ENCODE measurements around the gene SHTN1. TPM values are rescaled to one million over a fixed set of nuclear protein-coding genes. Genes with fewer than 3 reads are reported as not detected.

The SHTN1 gene
- total RNA-seq, 1 donor from 2014 or later = 21.1 TPM

GRCh38 chr10:116984202-116984990 lies 20.6 kb downstream of the SHTN1 start:
- no peak for DNase-seq (ENCODE audit: low spot score)

- no peak for DNase-seq (ENCODE audit: low spot score)
Measured at GRCh38 chr10:116980041-116980440, 24.9 kb downstream of the SHTN1 start.

DNA sequence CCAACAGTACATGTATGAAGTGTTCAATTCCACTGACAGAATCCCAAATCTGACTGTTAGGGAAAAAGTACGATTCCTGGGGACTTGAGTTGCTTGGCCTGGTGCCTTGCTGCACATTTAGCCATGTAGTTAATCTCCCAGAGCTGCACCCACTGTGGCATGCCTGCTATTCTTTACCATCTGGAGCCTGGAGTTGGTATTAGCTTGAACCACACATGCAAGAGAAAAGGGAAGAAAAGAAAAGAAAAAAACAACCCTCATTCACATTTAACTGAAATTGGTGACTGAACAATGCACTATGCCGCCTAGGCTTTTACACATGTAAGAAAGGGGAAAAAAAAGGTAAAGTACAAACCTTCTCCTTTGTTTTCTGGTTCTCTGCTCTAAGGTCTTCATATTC lies 26.1 kb downstream of the SHTN1 start:
- no peak for DNase-seq (ENCODE audit: low spot score)

- no peak for DNase-seq (ENCODE audit: low spot score)
Measured at GRCh38 chr10:116974456-116975005, 30.5 kb downstream of the SHTN1 start.

DNA sequence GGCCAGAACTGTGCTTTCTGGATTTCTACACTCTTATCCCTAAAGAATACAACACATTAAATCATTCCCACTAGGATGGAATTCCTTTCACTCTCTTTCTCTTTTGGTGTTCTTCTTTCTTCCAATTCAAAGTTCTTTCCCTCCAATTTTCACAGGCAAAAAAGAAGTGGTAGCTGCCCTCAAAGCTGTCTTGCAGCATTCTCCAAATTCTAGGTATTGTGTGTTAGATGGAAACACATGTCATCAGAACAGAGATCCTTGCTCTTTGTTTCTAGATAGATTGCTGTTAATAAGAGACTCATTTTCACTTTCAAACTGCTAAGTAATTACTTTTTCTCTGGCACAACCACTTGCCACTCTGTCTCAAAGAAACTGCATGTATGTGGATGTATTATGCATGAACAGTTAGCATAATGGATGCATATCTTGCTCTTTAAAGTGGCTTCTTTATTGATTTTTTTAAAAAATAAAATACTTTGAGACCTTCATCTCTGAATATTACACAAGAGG lies 31.0 kb downstream of the SHTN1 start:
- no peak for DNase-seq (ENCODE audit: low spot score)

- DNase-seq (ENCODE audit: low spot score) = no peak
Measured at GRCh38 chr10:116973371-116973905, 31.5 kb downstream of the SHTN1 start.

- DNase-seq (ENCODE audit: low spot score) = no peak
Measured at GRCh38 chr10:116972131-116972530, 32.9 kb downstream of the SHTN1 start.

DNA sequence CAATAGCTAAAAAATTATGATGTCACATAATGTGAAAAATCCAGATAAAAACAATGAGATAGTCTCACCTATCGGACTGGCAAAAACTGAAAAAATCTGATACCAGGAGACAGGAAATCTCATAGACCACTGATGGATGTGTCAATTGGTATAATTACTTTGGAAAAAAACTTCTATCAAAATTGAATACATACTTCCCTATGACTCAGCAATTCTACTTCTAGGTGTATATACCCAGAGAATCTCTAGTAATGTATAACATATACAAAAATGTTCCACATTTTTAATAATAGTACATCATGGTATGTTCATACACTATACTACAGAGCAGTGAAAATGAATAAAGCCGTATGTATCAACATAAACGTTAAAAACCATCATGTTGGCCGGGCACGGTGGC lies 34.9 kb downstream of the SHTN1 start:
- DNase-seq (ENCODE audit: low spot score) = no peak

DNA sequence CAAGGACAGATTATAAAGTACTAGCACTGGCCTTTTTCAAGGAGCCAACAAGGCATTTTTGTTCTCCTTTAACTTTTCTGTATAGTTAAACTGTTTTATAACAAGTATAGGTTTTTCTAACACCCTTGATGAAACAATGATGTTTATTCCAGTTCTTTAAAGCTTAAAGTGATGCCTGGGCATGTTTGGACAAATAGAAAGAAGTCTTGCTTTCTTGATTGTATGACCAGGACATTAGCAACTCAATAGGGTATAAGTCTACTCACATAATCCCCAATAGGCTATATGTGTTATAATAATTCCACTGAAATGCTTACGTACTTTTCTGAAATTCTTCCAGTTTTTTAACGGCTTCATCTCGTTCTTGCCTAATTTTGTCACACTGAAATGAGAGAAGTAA lies 36.7 kb downstream of the SHTN1 start:
- no peak for DNase-seq (ENCODE audit: low spot score)

GRCh38 chr10:116961406-116962251 lies 43.4 kb downstream of the SHTN1 start:
- no peak for DNase-seq (ENCODE audit: low spot score)

GRCh38 chr10:116960066-116960776 lies 44.8 kb downstream of the SHTN1 start:
- no peak for DNase-seq (ENCODE audit: low spot score)

DNA sequence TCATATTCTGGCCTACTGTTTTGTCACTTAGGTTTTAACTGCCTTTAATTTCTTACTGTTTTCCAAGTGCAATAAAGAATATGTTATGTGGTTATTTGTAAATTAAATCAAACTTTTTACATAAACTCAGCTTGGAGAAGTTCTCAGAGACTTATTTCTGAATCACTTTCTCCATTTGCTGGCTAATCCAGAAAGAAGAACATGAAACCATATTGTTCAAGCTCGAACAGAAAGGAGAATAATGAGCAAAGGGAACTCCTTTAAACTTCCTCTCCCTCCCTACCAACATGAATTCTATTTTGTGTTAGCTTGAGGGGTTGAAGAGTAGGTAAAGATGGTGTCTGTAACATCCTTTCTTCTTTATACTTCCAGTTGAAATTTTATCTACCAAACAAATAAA lies 52.3 kb downstream of the SHTN1 start:
- DNase-seq (ENCODE audit: low spot score) = no peak

GRCh38 chr10:116948530-116948870 lies 56.5 kb downstream of the SHTN1 start:
- no peak for DNase-seq (ENCODE audit: low spot score)

DNA sequence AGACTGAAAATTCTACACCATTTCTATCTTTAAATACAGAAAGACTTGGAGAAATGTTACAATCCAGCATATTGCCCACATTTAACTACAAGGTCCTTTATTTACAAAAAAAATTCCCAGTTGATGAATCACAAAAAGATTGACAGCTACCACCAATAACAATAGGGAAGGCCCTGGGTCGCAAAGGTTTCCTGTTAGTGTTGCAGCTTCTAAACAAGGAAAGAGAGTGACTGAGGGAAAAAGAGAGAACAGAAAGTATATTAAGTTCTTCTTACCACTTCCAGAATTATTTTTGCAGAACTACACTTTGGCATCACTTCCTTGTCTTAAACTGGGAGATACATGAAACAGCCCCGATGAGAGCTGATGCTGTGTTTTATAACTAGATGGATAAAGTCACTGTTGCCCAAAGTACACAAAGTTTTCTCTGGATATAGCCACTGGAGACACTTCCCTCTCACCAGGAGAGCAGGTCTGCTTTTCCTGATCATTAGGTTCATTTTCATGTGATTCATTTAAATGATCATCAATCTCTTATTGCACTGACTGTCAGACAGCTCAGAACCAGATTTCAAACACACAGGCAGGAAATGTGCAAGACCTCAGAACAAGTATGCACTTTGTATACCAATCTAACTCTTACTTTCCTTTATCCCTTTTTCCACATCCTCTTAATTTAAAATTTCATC lies 57.0 kb downstream of the SHTN1 start:
- no peak for DNase-seq (ENCODE audit: low spot score)

DNA sequence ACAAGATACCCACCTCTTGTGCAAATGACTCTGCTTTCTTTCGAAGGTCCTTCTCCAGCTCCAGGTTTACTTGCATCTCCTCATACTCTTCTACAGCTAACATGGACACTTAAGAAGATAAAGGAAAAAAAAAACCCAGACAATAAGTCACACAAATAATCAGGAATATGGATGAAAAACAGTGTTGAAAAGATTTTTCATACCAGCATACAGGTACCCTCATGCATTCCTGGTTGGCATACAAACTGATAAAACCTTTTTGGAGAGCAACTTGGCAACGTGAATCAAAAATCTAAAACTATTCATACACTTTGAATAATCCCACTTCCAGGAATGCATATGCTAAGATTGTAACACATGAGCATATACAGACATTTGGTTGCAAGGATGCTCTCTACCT lies 60.1 kb downstream of the SHTN1 start:
- DNase-seq (ENCODE audit: low spot score) = no peak

DNA sequence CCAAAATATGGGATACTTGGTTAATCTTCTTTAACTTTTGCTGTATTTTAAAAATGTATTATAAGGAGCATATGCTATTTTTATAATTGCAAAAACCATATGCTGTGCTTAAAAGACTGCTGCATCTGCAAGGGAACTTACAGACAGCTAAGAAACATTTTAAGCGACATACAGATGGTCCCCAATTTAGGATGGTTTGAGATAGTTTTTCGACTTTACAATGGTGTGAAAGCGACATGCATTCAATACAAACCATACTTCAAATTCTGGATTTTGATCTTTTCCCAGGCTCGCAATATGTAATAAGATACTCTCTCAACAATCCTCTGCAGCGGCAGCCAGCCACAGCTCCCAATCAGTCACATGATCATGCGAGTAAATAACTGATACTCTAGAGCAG lies 73.2 kb downstream of the SHTN1 start:
- no peak for DNase-seq (ENCODE audit: low spot score)

DNA sequence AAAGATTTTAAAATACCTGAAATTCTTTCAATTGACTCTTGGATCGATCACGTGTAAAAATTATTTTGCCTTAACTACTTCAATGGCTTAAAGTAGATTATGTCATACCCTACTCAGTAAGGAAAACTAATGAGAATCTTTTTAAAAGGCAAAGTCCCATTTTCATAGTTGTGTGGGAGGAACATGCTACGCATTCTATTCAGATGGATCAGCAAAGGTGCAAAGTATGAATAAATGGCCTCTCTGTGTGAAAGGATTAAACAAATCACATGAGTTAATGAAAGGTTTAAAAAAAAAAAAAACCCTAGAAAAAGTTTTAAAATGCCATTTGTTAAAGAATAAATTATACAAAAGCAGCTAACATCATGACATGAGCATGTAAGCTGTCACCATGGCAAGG lies 78.6 kb downstream of the SHTN1 start:
- DNase-seq (ENCODE audit: low spot score) = no peak

- no peak for DNase-seq (ENCODE audit: low spot score)
Measured at GRCh38 chr10:116925056-116925455, 79.9 kb downstream of the SHTN1 start.

DNA sequence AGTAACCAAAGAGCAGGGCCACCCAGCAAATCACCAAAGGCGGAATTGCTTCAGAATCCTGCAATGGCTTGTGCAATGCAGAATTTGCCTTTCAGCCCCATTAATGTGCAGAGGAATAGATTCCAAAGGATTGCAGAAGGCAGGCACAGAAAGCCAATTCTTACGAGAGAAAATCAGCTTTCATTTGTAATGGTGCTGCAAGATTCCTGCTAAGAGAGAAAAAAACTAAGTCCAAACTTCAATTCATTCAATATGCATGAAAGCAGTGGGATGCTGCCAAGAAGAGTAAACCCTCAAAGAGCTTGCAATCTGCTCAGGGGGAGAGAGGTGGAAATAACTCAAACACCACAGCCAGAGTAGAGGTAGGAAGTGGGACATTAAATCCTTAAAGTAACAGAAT lies 85.3 kb downstream of the SHTN1 start:
- no peak for DNase-seq (ENCODE audit: low spot score)

DNA sequence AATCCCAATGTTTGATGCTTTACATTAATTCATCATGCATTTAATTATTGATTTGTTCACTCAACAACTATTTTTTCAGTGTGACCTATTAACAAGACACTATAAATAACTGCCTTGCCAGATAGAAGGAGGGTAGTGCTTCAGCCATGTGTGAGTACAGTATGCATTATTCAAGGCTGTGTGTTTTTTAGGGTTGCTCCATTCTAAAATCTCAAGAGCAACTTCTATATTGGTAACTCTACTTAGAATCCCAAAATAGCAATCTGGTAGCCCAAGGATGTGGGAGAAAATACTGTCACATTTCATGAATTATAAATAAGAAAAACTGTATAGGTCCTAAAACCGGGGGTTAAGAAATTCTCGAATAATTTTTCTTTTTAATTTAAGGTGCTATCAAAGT lies 85.8 kb downstream of the SHTN1 start:
- DNase-seq (ENCODE audit: low spot score) = no peak

DNA sequence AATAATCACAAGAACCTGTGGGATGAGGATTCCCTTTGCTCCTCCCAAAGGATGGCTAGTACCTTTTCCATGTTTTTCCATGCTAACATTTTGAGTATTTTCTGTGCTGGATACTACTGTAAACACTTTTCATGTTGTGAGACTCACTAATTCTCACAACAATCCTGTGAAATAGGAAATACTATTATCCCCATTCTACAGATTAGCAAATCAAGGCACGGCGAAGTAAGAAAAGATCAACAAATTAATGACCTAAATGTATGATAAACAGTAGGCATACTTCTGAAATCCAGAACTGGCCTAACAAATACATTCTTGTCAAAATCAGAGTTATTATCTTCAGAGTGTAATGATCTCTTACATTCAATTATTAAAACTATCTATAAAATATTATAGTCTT lies 86.4 kb downstream of the SHTN1 start:
- DNase-seq (ENCODE audit: low spot score) = no peak
